Ishikawa (cell line): Measurements from ENCODE around the gene ERBB3.

ENCODE experiments used
- CEBPB ChIP-seq: IDR thresholded peaks from 2 replicates; pipeline ENCODE4 v1.6.1; 2012
- CREB1 ChIP-seq: IDR thresholded peaks from 2 replicates; pipeline ENCODE4 v1.6.1; 2012; ENCODE audit warnings: low read depth
- EGR1 ChIP-seq: IDR thresholded peaks from 2 replicates; pipeline ENCODE4 v1.6.1; 2012
- EP300 ChIP-seq: IDR thresholded peaks from 2 replicates; pipeline ENCODE4 v1.6.1; 2012; ENCODE audit warnings: borderline replicate concordance
- NFIC ChIP-seq: IDR thresholded peaks from 2 replicates; pipeline ENCODE4 v1.6.1; 2012
- TAF1 ChIP-seq: IDR thresholded peaks from 2 replicates; pipeline ENCODE4 v1.6.1; 2012; ENCODE audit warnings: low read depth, mild to moderate bottlenecking
- TCF12 ChIP-seq: IDR thresholded peaks from 2 replicates; pipeline ENCODE4 v1.6.1; 2012; ENCODE audit warnings: low read depth
- YY1 ChIP-seq: IDR thresholded peaks from 2 replicates; pipeline ENCODE4 v1.6.1; 2012; ENCODE audit warnings: low read depth
- TF ChIP-seq, protein P1 (sequence below): IDR thresholded peaks from 2 replicates; pipeline ENCODE4 v1.6.1; 2012; ENCODE audit warnings: low read depth, mild to moderate bottlenecking

DNA sequence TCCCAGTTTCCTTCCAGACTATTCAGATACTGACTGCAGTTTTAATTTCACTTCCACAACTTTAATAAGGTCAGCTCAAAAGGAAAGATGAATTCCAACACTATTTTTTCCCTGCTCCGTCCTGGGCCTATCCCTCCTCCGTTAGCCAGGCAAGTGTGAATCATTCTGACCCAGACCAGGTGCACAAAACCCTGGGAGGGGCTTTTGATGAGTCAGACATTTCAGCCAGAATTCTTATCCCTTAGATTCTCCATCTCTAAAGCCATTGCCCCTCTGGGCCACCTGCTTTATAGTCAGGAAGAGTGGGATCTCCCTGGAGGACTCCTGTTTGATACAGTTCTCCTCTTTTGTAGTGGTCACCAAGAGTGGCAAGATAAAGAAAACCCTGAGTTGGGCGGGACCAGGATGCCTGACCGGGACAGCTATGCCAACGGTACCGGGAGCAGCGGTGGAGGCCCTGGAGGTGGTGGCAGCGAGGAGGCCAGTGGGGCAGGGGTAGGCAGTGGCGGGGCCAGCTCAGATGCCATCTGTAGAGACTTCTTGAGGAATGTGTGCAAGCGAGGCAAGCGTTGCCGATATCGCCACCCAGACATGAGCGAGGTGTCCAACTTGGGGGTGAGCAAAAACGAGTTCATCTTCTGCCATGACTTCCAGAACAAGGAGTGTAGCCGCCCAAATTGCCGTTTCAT lies 40.3 kb downstream of the ERBB3 start:
- TF ChIP-seq YY1, result no peak
- TF ChIP-seq EP300, result no peak
- TF ChIP-seq EGR1, result no peak
- no peak for TF ChIP-seq TCF12
- TF ChIP-seq, protein P1, sequence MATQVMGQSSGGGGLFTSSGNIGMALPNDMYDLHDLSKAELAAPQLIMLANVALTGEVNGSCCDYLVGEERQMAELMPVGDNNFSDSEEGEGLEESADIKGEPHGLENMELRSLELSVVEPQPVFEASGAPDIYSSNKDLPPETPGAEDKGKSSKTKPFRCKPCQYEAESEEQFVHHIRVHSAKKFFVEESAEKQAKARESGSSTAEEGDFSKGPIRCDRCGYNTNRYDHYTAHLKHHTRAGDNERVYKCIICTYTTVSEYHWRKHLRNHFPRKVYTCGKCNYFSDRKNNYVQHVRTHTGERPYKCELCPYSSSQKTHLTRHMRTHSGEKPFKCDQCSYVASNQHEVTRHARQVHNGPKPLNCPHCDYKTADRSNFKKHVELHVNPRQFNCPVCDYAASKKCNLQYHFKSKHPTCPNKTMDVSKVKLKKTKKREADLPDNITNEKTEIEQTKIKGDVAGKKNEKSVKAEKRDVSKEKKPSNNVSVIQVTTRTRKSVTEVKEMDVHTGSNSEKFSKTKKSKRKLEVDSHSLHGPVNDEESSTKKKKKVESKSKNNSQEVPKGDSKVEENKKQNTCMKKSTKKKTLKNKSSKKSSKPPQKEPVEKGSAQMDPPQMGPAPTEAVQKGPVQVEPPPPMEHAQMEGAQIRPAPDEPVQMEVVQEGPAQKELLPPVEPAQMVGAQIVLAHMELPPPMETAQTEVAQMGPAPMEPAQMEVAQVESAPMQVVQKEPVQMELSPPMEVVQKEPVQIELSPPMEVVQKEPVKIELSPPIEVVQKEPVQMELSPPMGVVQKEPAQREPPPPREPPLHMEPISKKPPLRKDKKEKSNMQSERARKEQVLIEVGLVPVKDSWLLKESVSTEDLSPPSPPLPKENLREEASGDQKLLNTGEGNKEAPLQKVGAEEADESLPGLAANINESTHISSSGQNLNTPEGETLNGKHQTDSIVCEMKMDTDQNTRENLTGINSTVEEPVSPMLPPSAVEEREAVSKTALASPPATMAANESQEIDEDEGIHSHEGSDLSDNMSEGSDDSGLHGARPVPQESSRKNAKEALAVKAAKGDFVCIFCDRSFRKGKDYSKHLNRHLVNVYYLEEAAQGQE, result no peak
- TF ChIP-seq CREB1, result no peak
- no peak for TF ChIP-seq CEBPB
- TF ChIP-seq TAF1, result no peak
- no peak for TF ChIP-seq NFIC
